OCI-LY1 (cell line): ENCODE results near the gene TPCN2.
A peak's percentile ranks its signal among the peaks of the same experiment; 100 is the strongest.

ENCODE experiments used
- CTCF ChIP-seq: fragments of 200-600 bp; sonication (generic), shearing (Covaris generic); IDR thresholded peaks from 2 replicates; pipeline ENCODE4 v1.5.1; 2017; ENCODE audit warnings: mild to moderate bottlenecking, antibody characterized with exemption, low read length, moderate library complexity, mixed read lengths
- EZH2 ChIP-seq: fragments of 200-600 bp; sonication (generic), shearing (Covaris generic); IDR thresholded peaks from 2 replicates; pipeline ENCODE4 v1.8.0; 2017; ENCODE audit warnings: borderline replicate concordance, mixed run types, mild to moderate bottlenecking, antibody characterized with exemption, low read length, moderate library complexity, mixed read lengths

GRCh38 chr11:69101115-69101791, 52.5 kb downstream of the TPCN2 start:
- TF ChIP-seq CTCF (peak; percentile 93), EZH2 (no peak)
